Measurements from ENCODE around the gene SGIP1.

SGIP1 gene

GRCh38 chr1:66546047-66546810, 12.3 kb downstream of the SGIP1 start:
- Histone ChIP-seq H3K27ac (ENCODE audit: low read depth, low read length) (no peak overlapping the region), H3K4me2 (ENCODE audit: low read length) (no peak overlapping the region), H4K20me1 (ENCODE audit: control insufficient read depth, insufficient read depth, low read depth, low read length) (no peaks in the 10 kb centered on the region), H3K9me3 (ENCODE audit: control insufficient read depth, insufficient read depth, low read length) (no peaks in the 10 kb centered on the region), H3K27me3 (ENCODE audit: control insufficient read depth, low read length) (peaks cover 2% of the 10 kb centered on the region; the same call in 1 of the 2 replicates), H3K79me2 (ENCODE audit: control insufficient read depth, low read length) (no peaks in the 10 kb centered on the region), H3K4me1 (ENCODE audit: control insufficient read depth, low read length) (no peaks in the 10 kb centered on the region), H3F3A (ENCODE audit: control insufficient read depth, insufficient read depth) (no peaks in the 10 kb centered on the region), H3K36me3 (ENCODE audit: control insufficient read depth, low read length) (no peaks in the 10 kb centered on the region), H3K4me3 (ENCODE audit: low read length) (no peak overlapping the region), H3K9me2 (replicated peaks; ENCODE audit: control insufficient read depth, low read length) (no peaks in the 10 kb centered on the region)
- TF ChIP-seq CTCF (IDR thresholded peaks at IDR 0.05; ENCODE audit: low read depth, low read length, poor library complexity, severe bottlenecking) (no peak), EZH2phosphoT487 (IDR thresholded peaks at IDR 0.05; ENCODE audit: borderline replicate concordance, low read length) (no peak)

GRCh38 chr1:66549017-66549416, 15.1 kb downstream of the SGIP1 start:
- Histone ChIP-seq H4K20me1 (ENCODE audit: control insufficient read depth, insufficient read depth, low read depth, low read length) (no peaks in the 10 kb centered on the region), H3K9me3 (ENCODE audit: control insufficient read depth, insufficient read depth, low read length) (no peaks in the 10 kb centered on the region), H3K9me2 (replicated peaks; ENCODE audit: control insufficient read depth, low read length) (no peaks in the 10 kb centered on the region), H3K79me2 (ENCODE audit: control insufficient read depth, low read length) (no peaks in the 10 kb centered on the region), H3K27me3 (ENCODE audit: control insufficient read depth, low read length) (0 out of 2 replicates have a peak, but pooled peaks cover 2% of the 10 kb centered on the region), H3K4me1 (ENCODE audit: control insufficient read depth, low read length) (no peaks in the 10 kb centered on the region), H3K27ac (ENCODE audit: low read depth, low read length) (no peak overlapping the region), H3F3A (ENCODE audit: control insufficient read depth, insufficient read depth) (no peaks in the 10 kb centered on the region), H3K4me2 (ENCODE audit: low read length) (no peak overlapping the region), H3K4me3 (ENCODE audit: low read length) (no peak overlapping the region), H3K36me3 (ENCODE audit: control insufficient read depth, low read length) (no peaks in the 10 kb centered on the region)
- TF ChIP-seq EZH2phosphoT487 (IDR thresholded peaks at IDR 0.05; ENCODE audit: borderline replicate concordance, low read length) (no peak), CTCF (IDR thresholded peaks at IDR 0.05; ENCODE audit: low read depth, low read length, poor library complexity, severe bottlenecking) (no peak)

GRCh38 chr1:66550243-66550642, 16.3 kb downstream of the SGIP1 start:
- Histone ChIP-seq H3K27me3 (ENCODE audit: control insufficient read depth, low read length) (0 out of 2 replicates have a peak, but pooled peaks cover 2% of the 10 kb centered on the region), H3K79me2 (ENCODE audit: control insufficient read depth, low read length) (no peaks in the 10 kb centered on the region), H3K9me3 (ENCODE audit: control insufficient read depth, insufficient read depth, low read length) (no peaks in the 10 kb centered on the region), H3K4me2 (ENCODE audit: low read length) (no peak overlapping the region), H3K4me3 (ENCODE audit: low read length) (no peak overlapping the region), H3K27ac (ENCODE audit: low read depth, low read length) (no peak overlapping the region), H3K4me1 (ENCODE audit: control insufficient read depth, low read length) (no peaks in the 10 kb centered on the region), H3F3A (ENCODE audit: control insufficient read depth, insufficient read depth) (no peaks in the 10 kb centered on the region), H4K20me1 (ENCODE audit: control insufficient read depth, insufficient read depth, low read depth, low read length) (no peaks in the 10 kb centered on the region), H3K36me3 (ENCODE audit: control insufficient read depth, low read length) (no peaks in the 10 kb centered on the region), H3K9me2 (replicated peaks; ENCODE audit: control insufficient read depth, low read length) (no peaks in the 10 kb centered on the region)
- no peak for TF ChIP-seq EZH2phosphoT487 (IDR thresholded peaks at IDR 0.05; ENCODE audit: borderline replicate concordance, low read length)

- H3K4me3 ChIP-seq (ENCODE audit: low read length), result no peak overlapping the region
- no peaks in the 10 kb centered on the region for H3K36me3 ChIP-seq (ENCODE audit: control insufficient read depth, low read length)
- no peaks in the 10 kb centered on the region for H3F3A ChIP-seq (ENCODE audit: control insufficient read depth, insufficient read depth)
- no peak overlapping the region for H3K27ac ChIP-seq (ENCODE audit: low read depth, low read length)
- H3K4me2 ChIP-seq (ENCODE audit: low read length), result no peak overlapping the region
- no peaks in the 10 kb centered on the region for H4K20me1 ChIP-seq (ENCODE audit: control insufficient read depth, insufficient read depth, low read depth, low read length)
- no peaks in the 10 kb centered on the region for H3K79me2 ChIP-seq (ENCODE audit: control insufficient read depth, low read length)
- 0 out of 2 replicates have a peak, but pooled peaks cover 2% of the 10 kb centered on the region for H3K27me3 ChIP-seq (ENCODE audit: control insufficient read depth, low read length)
- no peaks in the 10 kb centered on the region for H3K9me2 ChIP-seq (replicated peaks; ENCODE audit: control insufficient read depth, low read length)
- no peaks in the 10 kb centered on the region for H3K9me3 ChIP-seq (ENCODE audit: control insufficient read depth, insufficient read depth, low read length)
- no peaks in the 10 kb centered on the region for H3K4me1 ChIP-seq (ENCODE audit: control insufficient read depth, low read length)
- no peak for TF ChIP-seq EZH2phosphoT487 (IDR thresholded peaks at IDR 0.05; ENCODE audit: borderline replicate concordance, low read length)
- no peak for TF ChIP-seq CTCF (IDR thresholded peaks at IDR 0.05; ENCODE audit: low read depth, low read length, poor library complexity, severe bottlenecking)
Measured at GRCh38 chr1:66552287-66552686, 18.3 kb downstream of the SGIP1 start.

Measured in DOHH2 (cell line).